Measurements from ENCODE around the gene STXBP4. TPM values are rescaled to one million over a fixed set of nuclear protein-coding genes. Genes with fewer than 3 reads are reported as not detected.

The STXBP4 gene
- total RNA-seq, 4 donors from 2014 or later: 2.8 to 10.3 (median 5.6) TPM

DNA sequence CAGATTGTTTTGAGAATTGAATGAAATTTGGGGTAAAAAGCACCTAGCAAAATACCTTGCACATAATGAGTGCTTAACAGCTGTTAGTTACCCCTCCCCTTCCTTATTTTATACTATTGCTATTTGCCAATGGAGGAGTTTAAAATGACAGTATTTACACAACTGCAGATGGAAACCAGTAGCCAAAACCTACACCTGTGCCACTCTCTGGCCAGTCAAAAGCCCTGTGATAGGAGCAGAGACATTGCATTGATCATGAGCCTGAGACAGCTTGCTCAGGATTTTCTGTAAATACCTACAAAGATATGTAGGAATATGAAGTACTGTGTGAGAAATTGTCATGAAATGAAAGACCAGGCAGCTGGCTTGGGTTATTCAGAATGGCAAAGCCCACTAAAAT is 180.9 kb downstream of the STXBP4 start:
- no peak for DNase-seq (ENCODE audit: low spot score in 2 of 2)
- intact Hi-C loops (cut with DNase I; ENCODE audit: low total_unique reads): no loop called here
- no peak overlapping the region for H3K4me3 ChIP-seq (ENCODE audit: low read depth, poor library complexity, severe bottlenecking)
- TF ChIP-seq POLR2A (IDR thresholded peaks at IDR 0.05): no peak
- TF ChIP-seq, protein P1, sequence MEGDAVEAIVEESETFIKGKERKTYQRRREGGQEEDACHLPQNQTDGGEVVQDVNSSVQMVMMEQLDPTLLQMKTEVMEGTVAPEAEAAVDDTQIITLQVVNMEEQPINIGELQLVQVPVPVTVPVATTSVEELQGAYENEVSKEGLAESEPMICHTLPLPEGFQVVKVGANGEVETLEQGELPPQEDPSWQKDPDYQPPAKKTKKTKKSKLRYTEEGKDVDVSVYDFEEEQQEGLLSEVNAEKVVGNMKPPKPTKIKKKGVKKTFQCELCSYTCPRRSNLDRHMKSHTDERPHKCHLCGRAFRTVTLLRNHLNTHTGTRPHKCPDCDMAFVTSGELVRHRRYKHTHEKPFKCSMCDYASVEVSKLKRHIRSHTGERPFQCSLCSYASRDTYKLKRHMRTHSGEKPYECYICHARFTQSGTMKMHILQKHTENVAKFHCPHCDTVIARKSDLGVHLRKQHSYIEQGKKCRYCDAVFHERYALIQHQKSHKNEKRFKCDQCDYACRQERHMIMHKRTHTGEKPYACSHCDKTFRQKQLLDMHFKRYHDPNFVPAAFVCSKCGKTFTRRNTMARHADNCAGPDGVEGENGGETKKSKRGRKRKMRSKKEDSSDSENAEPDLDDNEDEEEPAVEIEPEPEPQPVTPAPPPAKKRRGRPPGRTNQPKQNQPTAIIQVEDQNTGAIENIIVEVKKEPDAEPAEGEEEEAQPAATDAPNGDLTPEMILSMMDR (IDR thresholded peaks at IDR 0.05): no peak

DNA sequence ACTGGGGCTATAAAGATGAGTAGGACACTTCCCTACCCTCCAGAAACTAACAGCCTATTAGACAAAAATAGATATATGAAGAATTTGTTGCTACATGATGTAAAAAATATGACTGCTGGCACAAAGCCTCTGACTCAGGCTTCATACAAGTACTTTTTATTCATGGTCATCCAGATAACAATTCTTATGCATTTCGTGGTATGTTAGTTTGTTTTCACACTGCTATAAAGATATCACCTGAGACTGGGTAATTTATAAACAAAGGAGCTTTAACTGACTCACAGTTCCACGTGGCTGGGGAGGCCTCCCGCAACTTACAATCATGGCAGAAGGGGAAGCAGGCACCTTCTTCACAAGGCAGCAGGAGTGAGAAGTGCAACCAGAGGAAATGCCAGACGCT is 183.7 kb downstream of the STXBP4 start:
- intact Hi-C loops (cut with DNase I; ENCODE audit: low total_unique reads): no loop called here
- TF ChIP-seq POLR2A (IDR thresholded peaks at IDR 0.05): no peak
- TF ChIP-seq, protein P1 (IDR thresholded peaks at IDR 0.05): no peak
- WGBS, 2 donors: 81% methylated on average over 4 of the region's 4 CpGs

DNA sequence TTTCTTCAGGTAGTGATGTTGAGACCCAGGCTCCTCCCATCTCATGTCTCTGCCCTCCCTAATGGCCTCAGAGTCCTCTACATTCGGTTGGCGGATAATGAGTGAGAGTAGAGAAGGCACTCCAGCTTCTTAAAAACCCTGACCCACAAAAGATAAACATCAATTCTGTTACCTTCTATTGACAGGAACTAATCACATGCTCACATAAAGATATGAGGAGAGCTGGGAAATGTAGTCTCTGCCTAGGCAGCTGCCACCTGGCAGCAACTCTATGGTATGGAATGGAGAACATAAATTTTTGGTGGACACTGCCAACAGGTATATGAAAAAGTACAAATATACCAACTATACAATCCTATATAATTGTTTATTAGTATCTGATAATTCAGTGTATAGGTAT is 185.5 kb downstream of the STXBP4 start:
- TF ChIP-seq POLR2A (IDR thresholded peaks at IDR 0.05): no peak
- TF ChIP-seq, protein P1 (IDR thresholded peaks at IDR 0.05): no peak
- 92 to 100% methylated on average over 2 of the region's 2 CpGs for WGBS, 2 donors
- no peak for DNase-seq (ENCODE audit: low spot score in 2 of 2)
- H3K4me3 ChIP-seq (ENCODE audit: low read depth, poor library complexity, severe bottlenecking): no peak overlapping the region
- intact Hi-C loops (cut with DNase I; ENCODE audit: low total_unique reads): no loop called here

More for the DNA sequence above, 183.7 kb downstream of the STXBP4 start:
- no peak for DNase-seq (ENCODE audit: low spot score in 2 of 2)
- no peak overlapping the region for H3K4me3 ChIP-seq (ENCODE audit: low read depth, poor library complexity, severe bottlenecking)

DNA sequence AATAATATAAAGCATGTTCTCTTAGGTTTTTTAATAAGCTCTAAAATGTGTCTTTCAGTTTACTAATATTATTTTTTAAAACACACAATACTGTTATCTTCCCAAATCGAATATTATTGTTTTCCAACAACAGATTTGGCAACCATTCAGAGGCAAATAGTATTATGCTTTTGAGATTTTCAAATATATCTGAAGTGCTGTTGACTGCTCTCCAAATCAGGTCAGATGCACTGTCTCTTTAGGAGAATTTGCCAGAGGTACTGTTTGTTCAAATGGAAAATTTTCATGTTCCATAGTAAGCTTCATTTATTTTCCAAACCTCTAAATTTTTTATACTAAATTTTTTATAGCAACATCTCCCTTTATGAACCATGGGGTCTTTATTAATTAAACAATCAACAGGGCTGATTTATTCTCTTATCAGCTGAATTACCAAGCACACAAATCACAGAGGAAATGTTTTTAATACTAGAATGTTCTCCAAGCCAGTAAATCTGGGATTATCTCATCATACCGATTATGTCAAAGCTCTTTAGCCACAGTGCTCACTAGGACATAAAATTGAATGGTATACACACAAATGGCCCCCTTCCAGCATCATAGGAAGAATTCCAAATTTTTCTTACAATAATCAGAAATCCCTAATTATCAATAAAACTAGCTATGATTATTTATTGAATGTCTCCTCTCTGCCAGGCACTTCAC is 187.4 kb downstream of the STXBP4 start:
- no peak for DNase-seq (ENCODE audit: low spot score in 2 of 2)
- H3K4me3 ChIP-seq (ENCODE audit: low read depth, poor library complexity, severe bottlenecking): no peak overlapping the region
- intact Hi-C loops (cut with DNase I; ENCODE audit: low total_unique reads): no loop called here
- 59 to 67% methylated on average over 2 of the region's 2 CpGs for WGBS, 2 donors
- TF ChIP-seq, protein P1 (IDR thresholded peaks at IDR 0.05): no peak
- no peak for TF ChIP-seq POLR2A (IDR thresholded peaks at IDR 0.05)

GRCh38 chr17:55157165-55157564 is 188.6 kb downstream of the STXBP4 start:
- intact Hi-C loops (cut with DNase I; ENCODE audit: low total_unique reads): no loop called here
- no peak overlapping the region for H3K4me3 ChIP-seq (ENCODE audit: low read depth, poor library complexity, severe bottlenecking)
- 69 to 72% methylated on average over 2 of the region's 2 CpGs for WGBS, 2 donors
- TF ChIP-seq POLR2A (IDR thresholded peaks at IDR 0.05): no peak
- TF ChIP-seq, protein P1 (IDR thresholded peaks at IDR 0.05): no peak
- no peak for DNase-seq (ENCODE audit: low spot score in 2 of 2)

- TF ChIP-seq, protein P1 (IDR thresholded peaks at IDR 0.05): no peak
- no peak for TF ChIP-seq POLR2A (IDR thresholded peaks at IDR 0.05)
- no peak for DNase-seq (ENCODE audit: low spot score in 2 of 2)
- no peak overlapping the region for H3K4me3 ChIP-seq (ENCODE audit: low read depth, poor library complexity, severe bottlenecking)
- intact Hi-C loops (cut with DNase I; ENCODE audit: low total_unique reads): no loop called here
- WGBS, 2 donors: 87 to 96% methylated on average over 2 of the region's 2 CpGs
Observed at GRCh38 chr17:55158439-55158838, 189.9 kb downstream of the STXBP4 start.

All from lower leg skin (tissue), 4 donors.